ENCODE data around the gene PCBP1. TPM values are rescaled to one million over a fixed set of nuclear protein-coding genes. Genes with fewer than 3 reads are reported as not detected.

PCBP1 gene
- polyA plus RNA-seq (2011; rRNA removed) (86.8 and 134 TPM in 2 replicates), polyA plus RNA-seq (2017; fragmentation: RNase III; extraction: RNeasy Plus Mini Kit Qiagen cat#74134 plus additional on column Dnase treatment) (284 to 310 TPM (median 304 TPM) in 3 replicates), polyA minus RNA-seq (2011; rRNA and poly(A)+ RNA removed) (92.8 and 115 TPM in 2 replicates)
- 207 and 256 TPM in 2 replicates for polyA plus RNA-seq (2012; cell fraction: cytosol; rRNA removed)
- 280 and 285 TPM in 2 replicates for polyA plus RNA-seq (2012; cell fraction: nucleus; rRNA removed)

GRCh38 chr2:70086838-70087701 lies at the start of gene PCBP1:
PCBP1 (plus strand) TSS chr2:70087477; CDS start chr2:70087744, 267 bp downstream.
- no peak for FAIRE-seq
- H3K4me1 ChIP-seq: peaks cover 30% of the 10 kb centered on the region
- TF ChIP-seq RAD21 (conservative IDR thresholded peaks at IDR 0.05 in 1 of 2, IDR thresholded peaks at IDR 0.05 in 1 of 2) (peak in 1 of 2 experiments; percentile 0; a peak in 1 of 5 replicates), MAX (IDR thresholded peaks at IDR 0.05) (peak; percentile 98), EP300 (IDR thresholded peaks at IDR 0.05) (peak in 1 of 2 experiments; percentile 48; a peak in 1 of 5 replicates), BCL3 (IDR thresholded peaks at IDR 0.05) (peak; percentile 82), JUN (IDR thresholded peaks at IDR 0.05) (peak; percentile 95 to 96), CHD2 (IDR thresholded peaks at IDR 0.05; ENCODE audit: low read length, partially characterized antibody) (peak; percentile 80), PBX3 (IDR thresholded peaks at IDR 0.05) (peak; percentile 13), HOXA7 (CRISPR knock-in tag; IDR thresholded peaks at IDR 0.05) (0 out of 2 replicates have a peak, but pooled peaks have one; percentile 66), ZSCAN20 (CRISPR knock-in tag; IDR thresholded peaks at IDR 0.05) (no peak; the same call in 1 of the 2 replicates), MAZ (IDR thresholded peaks at IDR 0.05; ENCODE audit: borderline replicate concordance, low read depth, low read length) (no peak), RARB (CRISPR knock-in tag; IDR thresholded peaks at IDR 0.05) (peak; percentile 27; the same call in 1 of the 2 replicates), NPAS2 (CRISPR knock-in tag; IDR thresholded peaks at IDR 0.05; ENCODE audit: borderline replicate concordance) (peak; percentile 33; the same call in 1 of the 2 replicates), E2F6 (IDR thresholded peaks at IDR 0.05; ENCODE audit: borderline replicate concordance, low read depth) (peak; percentile 67), SMC3 (IDR thresholded peaks at IDR 0.05) (peak; percentile 33), ATOH8 (CRISPR knock-in tag; IDR thresholded peaks at IDR 0.05; ENCODE audit: low read depth) (peak; percentile 42), ZFP36 (IDR thresholded peaks at IDR 0.05; ENCODE audit: borderline replicate concordance, partially characterized antibody) (no peak), CBX8 (IDR thresholded peaks at IDR 0.05) (no peak), MAFK (IDR thresholded peaks at IDR 0.05; ENCODE audit: partially characterized antibody) (no peak), SREBF2 (IDR thresholded peaks at IDR 0.05) (no peak), FOSB (CRISPR knock-in tag; IDR thresholded peaks at IDR 0.05) (0 out of 2 replicates have a peak, but pooled peaks have one; percentile 52), REST (IDR thresholded peaks at IDR 0.05) (no peak), BHLHE40 (IDR thresholded peaks at IDR 0.05; ENCODE audit: low read depth, low read length) (peak; percentile 30; the same call in 1 of the 2 replicates), GATA3 (IDR thresholded peaks at IDR 0.05; ENCODE audit: borderline replicate concordance) (no peak), POLR2A (IDR thresholded peaks at IDR 0.05; ENCODE audit: low read length) (peak; percentile 57), HOXB5 (CRISPR knock-in tag; IDR thresholded peaks at IDR 0.05) (no peak), MYC (IDR thresholded peaks at IDR 0.05; ENCODE audit: borderline replicate concordance, low read length) (peak; percentile 99), USF2 (IDR thresholded peaks at IDR 0.05) (peak; percentile 62), CHD4 (IDR thresholded peaks at IDR 0.05; ENCODE audit: borderline replicate concordance) (no peak)
- ATAC-seq: peak; percentile 62 to 64
- peak within 1 kb of the TSS; percentile 96 for H3K4me2 ChIP-seq
- H3K4me3 ChIP-seq: peak within 1 kb of the TSS; percentile 96
- 2% methylated on average over 30 of the region's 94 CpGs for WGBS (ENCODE audit: missing lambda C conversion rate)
- ChIA-PET CTCF (interaction anchor here (1.0 to 3.5 kb wide), 8 partner anchors 10 to 174 kb away, joined by 3 to 33 read pairs (median 5); no protein-coding TSS in a partner anchor), POLR2A (interaction anchor here (0.6 to 6.1 kb wide), 13 partner anchors 17 to 173 kb away, joined by 4 to 51 read pairs (median 5); partner anchors contain the start of genes C2orf42 and MXD1)
- peak within 1 kb of the TSS; percentile 96 to 100 for H3K27ac ChIP-seq
- no peaks in the 10 kb centered on the region for H3K9me3 ChIP-seq
- peak; percentile 96 to 97 for DNase-seq (ENCODE audit: low read depth in 1 of 2, low spot score in 1 of 2)

All from A549 (cell line).